Measurements from ENCODE around the gene IQSEC3. TPM values are rescaled to one million over a fixed set of nuclear protein-coding genes. Genes with fewer than 3 reads are reported as not detected.

Gene IQSEC3
- total RNA-seq, 2 experiments from 2014 or later: not detected

DNA sequence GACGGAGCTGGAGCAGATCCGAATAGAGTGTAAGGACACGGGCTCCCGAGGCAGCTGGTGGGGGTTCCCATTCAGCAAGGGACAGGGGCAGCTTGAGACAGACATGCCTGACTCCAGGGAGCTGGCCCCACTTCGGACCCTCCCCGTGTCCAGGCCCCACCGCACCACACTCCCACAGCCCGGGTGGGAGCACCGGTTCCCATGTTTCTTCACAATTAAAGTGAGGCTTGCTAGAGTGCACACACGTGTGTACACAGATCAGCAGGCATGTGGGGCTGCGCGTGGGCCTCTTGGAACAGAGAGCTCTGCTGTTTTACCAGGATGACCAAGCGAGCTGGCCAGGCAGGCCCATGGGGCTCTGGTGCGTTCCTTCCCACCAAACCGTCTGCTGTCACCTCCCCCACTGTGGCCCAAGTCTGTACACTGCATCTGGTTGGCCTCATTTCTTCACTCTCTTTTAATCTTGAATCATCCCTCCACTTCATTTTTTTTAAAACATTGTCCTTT lies 99.3 kb downstream of the IQSEC3 start:
- ChIA-PET POLR2A (no interaction called here), CTCF (no interaction called here)
- intact Hi-C loops (cut with DNase I, micrococcal nuclease): no loop called here
- no peak overlapping the region for H3K27ac Mint-ChIP-seq
- no peaks in the 10 kb centered on the region for H3K9me3 Mint-ChIP-seq (ENCODE audit: low read depth)
- H3K4me3 Mint-ChIP-seq: no peak overlapping the region
- ATAC-seq: no peak
- DNase-seq: no peak
- peaks cover 10% of the 10 kb centered on the region for H3K4me1 Mint-ChIP-seq
- H3K36me3 Mint-ChIP-seq (ENCODE audit: low read depth): no peaks in the 10 kb centered on the region
- no peaks in the 10 kb centered on the region for H3K27me3 Mint-ChIP-seq

DNA sequence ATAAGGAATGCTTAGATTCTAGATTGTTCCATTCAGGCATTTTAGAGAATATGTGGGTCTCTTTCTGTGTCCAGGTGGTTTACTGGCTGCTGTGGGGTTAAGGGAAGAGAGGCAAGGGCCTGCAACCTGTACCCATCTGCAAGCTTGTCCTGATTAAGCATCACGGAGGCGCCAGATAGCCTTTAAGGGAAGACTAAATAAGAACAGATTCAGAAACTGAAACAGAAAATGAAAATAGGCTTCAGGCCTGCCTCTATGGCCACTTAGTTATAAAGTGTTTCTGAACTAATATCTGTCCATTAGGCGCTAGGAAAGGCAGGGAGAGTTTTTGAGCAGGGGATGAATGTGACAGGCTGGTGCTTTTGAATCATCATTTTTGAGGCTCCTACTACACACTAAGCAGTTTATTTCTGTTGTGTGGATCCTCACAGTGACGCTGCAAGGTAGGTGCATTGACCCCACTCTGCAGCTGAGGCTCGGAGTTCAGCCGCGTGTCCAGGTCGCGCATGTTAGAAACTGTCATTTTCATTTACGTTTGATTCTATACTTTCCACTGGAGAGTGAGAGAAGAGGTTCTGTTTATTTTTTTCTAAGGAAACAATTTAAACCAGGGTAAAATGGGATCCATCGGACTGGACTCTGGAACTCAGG lies 100.0 kb downstream of the IQSEC3 start:
- Mint-ChIP-seq H3K4me3 (no peak overlapping the region), H3K36me3 (ENCODE audit: low read depth) (no peaks in the 10 kb centered on the region), H3K27me3 (no peaks in the 10 kb centered on the region), H3K9me3 (ENCODE audit: low read depth) (no peaks in the 10 kb centered on the region), H3K27ac (no peak overlapping the region), H3K4me1 (peaks cover 10% of the 10 kb centered on the region)
- POLR2A ChIA-PET: no interaction called here
- CTCF ChIA-PET: no interaction called here
- no peak for DNase-seq
- intact Hi-C loops (cut with DNase I, micrococcal nuclease): no loop called here
- no peak for ATAC-seq

DNA sequence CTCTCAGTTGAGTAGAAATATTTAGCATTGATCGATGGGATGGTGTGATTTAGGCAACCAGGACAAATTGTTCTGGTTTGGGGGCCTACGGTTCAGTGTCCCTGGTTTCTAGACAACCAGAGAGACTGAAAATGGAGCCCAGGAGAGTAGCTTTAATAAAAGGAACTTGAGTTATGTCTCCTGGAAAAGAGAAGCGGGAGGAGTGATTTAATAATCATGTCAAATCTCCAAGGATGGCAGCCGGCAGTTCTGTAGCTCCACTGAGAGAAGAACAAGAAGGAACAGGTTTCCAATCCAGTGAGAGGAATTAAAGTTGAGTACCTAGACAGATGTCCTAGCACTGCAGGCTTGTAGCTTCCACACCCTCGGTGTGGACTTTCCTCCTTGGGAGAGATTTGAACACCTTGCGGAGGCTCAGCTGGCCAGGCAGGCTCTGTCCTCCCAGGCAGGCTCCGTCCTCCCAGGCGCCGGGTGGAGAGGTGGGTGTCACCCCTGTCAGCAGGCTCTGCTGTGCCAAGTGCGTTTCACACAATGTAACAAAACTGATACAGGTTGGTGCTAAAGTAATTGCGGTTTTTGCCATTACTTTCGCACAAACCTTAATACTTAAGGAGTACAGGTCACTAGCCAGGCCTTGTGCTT lies 101.5 kb downstream of the IQSEC3 start:
- no peak overlapping the region for H3K4me3 Mint-ChIP-seq
- no peaks in the 10 kb centered on the region for H3K36me3 Mint-ChIP-seq (ENCODE audit: low read depth)
- ChIA-PET POLR2A (no interaction called here), CTCF (interaction anchor here (0.6 to 0.7 kb wide), 2 partner anchors 279 to 657 kb away, joined by 3 to 5 read pairs; no protein-coding TSS in a partner anchor)
- peaks cover 4% of the 10 kb centered on the region for H3K27me3 Mint-ChIP-seq
- H3K4me1 Mint-ChIP-seq: peaks cover 10% of the 10 kb centered on the region
- intact Hi-C loops (cut with DNase I, micrococcal nuclease): no loop called here
- DNase-seq (no peak), ATAC-seq (no peak)
- H3K27ac Mint-ChIP-seq: no peak overlapping the region
- H3K9me3 Mint-ChIP-seq (ENCODE audit: low read depth): no peaks in the 10 kb centered on the region

DNA sequence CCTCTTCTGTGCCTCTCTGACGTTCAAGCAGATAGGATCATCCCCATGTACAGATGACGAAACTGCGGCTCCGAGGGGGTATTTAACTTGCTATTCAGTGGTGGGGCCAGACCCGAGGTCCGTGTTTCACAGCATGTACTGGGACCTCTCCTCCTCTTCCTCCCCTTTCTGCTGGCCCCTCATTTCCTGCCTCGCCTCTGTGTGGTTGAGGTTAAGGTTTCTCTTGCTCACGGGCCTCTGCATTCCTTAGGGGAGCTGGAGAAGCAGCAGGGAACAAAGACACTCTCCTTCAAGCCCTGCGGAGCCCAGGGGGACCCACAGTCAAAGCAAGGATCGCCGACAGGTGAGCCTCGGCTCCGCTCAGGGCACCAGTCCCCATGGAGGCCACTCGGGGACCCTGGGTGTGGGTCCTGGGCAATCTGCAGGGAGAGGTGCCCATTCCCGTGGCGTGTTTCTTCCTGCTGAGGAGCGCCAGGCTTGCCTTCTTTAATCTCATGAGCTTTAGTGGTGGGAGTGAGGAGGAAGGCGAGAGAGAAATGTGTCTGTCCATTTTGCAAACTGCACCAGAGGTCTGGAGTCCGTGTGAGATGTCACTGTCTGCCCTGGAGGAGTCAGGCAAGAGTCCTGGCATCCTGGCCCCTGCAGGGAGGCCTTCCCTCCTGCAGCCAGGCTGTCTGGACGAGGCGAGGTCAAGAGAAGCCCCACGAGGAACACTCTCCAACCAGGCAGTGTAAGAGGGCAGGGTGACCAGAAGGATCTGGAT lies 102.4 kb downstream of the IQSEC3 start:
- Mint-ChIP-seq H3K9me3 (ENCODE audit: low read depth) (no peaks in the 10 kb centered on the region), H3K36me3 (ENCODE audit: low read depth) (no peaks in the 10 kb centered on the region), H3K4me3 (no peak overlapping the region), H3K27me3 (peaks cover 4% of the 10 kb centered on the region), H3K27ac (no peak overlapping the region), H3K4me1 (peaks cover 10% of the 10 kb centered on the region)
- intact Hi-C loops (cut with DNase I, micrococcal nuclease): no loop called here
- ChIA-PET POLR2A (no interaction called here), CTCF (interaction anchor here (0.7 kb wide), 1 partner anchor 1981 kb away, joined by 3 read pairs; no protein-coding TSS in a partner anchor)
- ATAC-seq: peak; percentile 39
- DNase-seq: no peak

DNA sequence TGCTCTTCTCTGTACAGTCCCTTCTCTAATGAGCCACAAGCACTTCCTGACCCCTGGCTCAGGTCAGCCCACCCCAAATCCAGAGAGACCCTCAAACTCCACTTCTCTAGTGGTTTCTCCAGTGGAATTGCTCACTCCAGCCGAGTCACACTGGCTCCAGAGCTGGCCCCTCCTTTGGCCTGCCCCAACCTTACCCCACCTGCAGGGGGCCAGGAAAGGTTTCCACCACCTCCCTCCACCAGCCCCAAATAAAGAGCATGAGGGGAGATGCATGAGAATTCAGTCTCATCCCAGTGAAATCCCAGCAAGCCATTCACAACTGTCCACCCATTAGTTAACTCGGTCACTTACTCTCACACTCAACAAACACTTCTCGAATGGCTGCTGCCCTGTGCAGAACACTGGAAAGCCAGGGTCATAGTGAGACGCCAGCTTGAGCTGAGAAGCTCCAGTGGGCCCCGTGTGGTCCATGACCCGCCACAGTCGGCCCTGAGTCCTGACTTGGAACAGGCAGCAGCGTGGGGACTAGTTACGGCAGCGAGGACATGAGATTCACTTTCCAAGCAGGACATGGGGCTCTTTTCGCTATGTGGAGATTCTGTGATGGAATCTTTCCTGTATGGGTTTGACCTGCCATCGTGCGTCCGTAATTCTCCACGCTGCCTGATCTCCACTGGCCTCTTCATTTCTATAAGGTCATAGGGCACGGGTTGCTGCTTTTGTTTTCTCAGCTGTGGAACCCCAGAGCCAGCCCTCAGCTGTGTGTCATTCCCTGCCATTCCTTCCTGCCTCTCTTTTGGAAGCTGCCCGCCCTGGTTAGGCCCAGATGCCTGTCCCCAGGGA lies 103.2 kb downstream of the IQSEC3 start:
- Mint-ChIP-seq H3K36me3 (ENCODE audit: low read depth) (no peaks in the 10 kb centered on the region), H3K27me3 (peaks cover 4% of the 10 kb centered on the region), H3K4me1 (peaks cover 10% of the 10 kb centered on the region), H3K4me3 (no peak overlapping the region), H3K9me3 (ENCODE audit: low read depth) (no peaks in the 10 kb centered on the region), H3K27ac (no peak overlapping the region)
- DNase-seq (no peak), ATAC-seq (peak; percentile 53)
- intact Hi-C loops (cut with DNase I, micrococcal nuclease): no loop called here
- ChIA-PET POLR2A (no interaction called here), CTCF (interaction anchor here (0.7 to 1.0 kb wide), 2 partner anchors 19 to 1980 kb away, joined by 3 to 7 read pairs; no protein-coding TSS in a partner anchor)

DNA sequence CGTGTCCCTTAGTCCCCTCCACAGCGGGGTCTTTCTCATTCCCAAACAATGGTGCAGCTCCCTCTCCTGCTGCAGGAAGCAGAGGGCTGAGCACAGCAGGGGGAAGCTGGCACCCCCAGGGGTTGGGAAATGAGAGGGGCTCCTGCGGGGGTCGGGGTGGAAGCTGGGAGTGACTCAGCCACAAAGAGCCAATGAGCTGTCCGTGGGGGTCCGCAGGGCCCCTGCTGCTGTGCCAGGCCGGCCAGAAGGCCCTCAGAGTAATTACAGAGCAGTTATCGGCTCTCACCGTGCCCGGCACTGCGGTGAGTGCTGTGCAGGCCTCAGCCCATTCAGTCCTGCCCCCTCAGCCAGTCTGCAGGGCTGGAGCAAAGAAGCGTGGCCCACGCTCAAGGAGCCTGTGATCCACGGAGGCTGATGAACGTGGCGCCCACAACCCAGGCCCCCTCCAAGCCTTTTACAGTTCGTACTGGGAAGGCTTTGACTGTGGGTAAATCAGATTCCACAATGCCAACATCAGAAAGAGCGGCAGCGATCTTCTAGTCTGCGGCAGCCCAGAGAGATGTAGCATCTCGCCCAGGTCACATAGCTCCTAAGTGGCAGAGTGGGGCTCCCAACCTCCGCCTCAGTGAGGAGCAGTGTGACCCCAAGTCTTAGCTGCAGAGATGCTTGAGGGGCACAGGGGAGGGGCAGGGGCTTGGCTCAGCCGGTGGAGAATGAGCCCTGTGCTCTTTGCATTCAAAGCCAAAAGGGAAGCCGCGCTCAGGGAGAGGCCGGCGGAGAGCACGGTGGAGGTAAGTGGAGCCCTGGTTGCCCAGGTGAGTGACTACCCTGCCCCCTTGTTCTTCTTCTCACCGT lies 104.0 kb downstream of the IQSEC3 start:
- H3K36me3 Mint-ChIP-seq (ENCODE audit: low read depth): no peaks in the 10 kb centered on the region
- ChIA-PET POLR2A (no interaction called here), CTCF (interaction anchor here (0.5 to 1.0 kb wide), 2 partner anchors 18 to 19 kb away, joined by 3 to 7 read pairs; no protein-coding TSS in a partner anchor)
- H3K27ac Mint-ChIP-seq: no peak overlapping the region
- H3K27me3 Mint-ChIP-seq: peaks cover 4% of the 10 kb centered on the region
- intact Hi-C loops (cut with DNase I, micrococcal nuclease): no loop called here
- H3K9me3 Mint-ChIP-seq (ENCODE audit: low read depth): no peaks in the 10 kb centered on the region
- H3K4me1 Mint-ChIP-seq: peaks cover 10% of the 10 kb centered on the region
- DNase-seq (no peak), ATAC-seq (no peak)
- no peak overlapping the region for H3K4me3 Mint-ChIP-seq

DNA sequence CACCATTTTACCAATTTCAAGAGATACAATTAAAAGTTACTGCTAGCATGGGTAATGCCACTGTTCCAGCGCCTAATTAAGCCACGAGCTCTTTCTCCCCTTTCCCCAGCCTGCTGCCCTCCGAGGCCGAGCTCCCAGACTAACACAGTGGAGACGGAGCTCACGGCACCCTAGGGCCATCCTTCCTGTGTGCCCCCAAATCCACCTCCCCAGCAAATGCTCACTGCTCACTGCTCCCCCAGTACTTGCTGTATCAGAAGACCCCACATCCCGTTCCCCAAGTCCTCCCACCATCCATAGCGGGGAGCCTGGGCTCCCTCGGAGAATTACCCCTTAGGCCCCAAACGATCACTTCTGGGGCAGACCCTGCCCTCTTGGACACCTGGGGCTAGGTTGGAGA lies 104.7 kb downstream of the IQSEC3 start:
- H3K4me3 Mint-ChIP-seq: no peak overlapping the region
- intact Hi-C loops (cut with DNase I, micrococcal nuclease): no loop called here
- ChIA-PET POLR2A (no interaction called here), CTCF (interaction anchor here (0.5 kb wide), 1 partner anchor 18 kb away, joined by 3 read pairs; no protein-coding TSS in a partner anchor)
- DNase-seq: no peak
- peaks cover 10% of the 10 kb centered on the region for H3K4me1 Mint-ChIP-seq
- peaks cover 4% of the 10 kb centered on the region for H3K27me3 Mint-ChIP-seq
- H3K36me3 Mint-ChIP-seq (ENCODE audit: low read depth): no peaks in the 10 kb centered on the region
- ATAC-seq: no peak
- no peak overlapping the region for H3K27ac Mint-ChIP-seq
- H3K9me3 Mint-ChIP-seq (ENCODE audit: low read depth): no peaks in the 10 kb centered on the region

DNA sequence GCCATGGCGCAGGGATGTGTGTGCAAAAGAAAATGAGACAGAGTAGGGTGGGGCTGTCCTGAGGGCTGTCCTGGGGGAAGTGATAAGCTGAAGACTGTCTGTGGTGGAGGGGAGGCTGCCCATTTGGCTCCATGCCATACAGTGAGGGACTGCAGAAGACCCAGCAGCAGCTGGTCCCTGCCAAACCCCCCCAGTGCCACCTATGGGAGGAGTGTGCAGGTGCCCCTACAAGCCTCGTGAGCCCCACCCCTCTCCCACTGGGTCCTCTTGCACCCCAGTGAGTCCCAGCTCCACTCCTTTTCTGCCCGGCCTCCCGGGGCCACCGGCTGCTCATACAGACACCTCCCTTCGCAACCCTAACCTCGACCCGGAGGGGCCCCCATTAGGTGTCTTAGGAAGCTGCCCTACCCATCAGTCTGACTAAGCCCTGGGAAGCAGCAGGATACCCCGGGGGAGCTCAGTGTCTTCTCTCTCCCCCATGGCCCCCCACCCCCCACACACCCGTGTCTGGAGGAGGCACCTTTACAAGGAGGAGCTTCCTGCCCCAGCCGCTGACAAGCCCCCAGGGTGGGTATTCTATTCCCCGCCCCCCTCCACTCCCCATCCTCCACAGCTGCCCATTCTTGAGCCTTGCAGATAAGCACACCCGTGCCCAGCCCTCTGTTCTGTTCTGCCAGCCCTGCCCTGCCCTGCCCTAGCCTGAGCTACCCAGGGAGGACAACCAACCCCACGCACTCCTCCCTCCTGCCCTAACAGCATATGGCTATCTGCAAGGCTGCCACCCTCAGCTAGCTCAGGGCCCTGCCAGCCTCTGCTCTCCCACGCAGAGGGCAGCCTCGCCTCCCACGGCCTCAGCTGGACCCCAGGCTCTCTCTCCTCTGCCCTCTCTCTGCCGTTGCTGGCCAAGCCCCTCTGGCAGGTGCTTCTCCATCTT lies 105.4 kb downstream of the IQSEC3 start:
- POLR2A ChIA-PET: no interaction called here
- CTCF ChIA-PET: interaction anchor here (1.3 kb wide), 1 partner anchor 14 kb away, joined by 3 read pairs; no protein-coding TSS in a partner anchor
- H3K27me3 Mint-ChIP-seq: peaks cover 4% of the 10 kb centered on the region
- no peaks in the 10 kb centered on the region for H3K36me3 Mint-ChIP-seq (ENCODE audit: low read depth)
- peaks cover 10% of the 10 kb centered on the region for H3K4me1 Mint-ChIP-seq
- H3K4me3 Mint-ChIP-seq: no peak overlapping the region
- no peak overlapping the region for H3K27ac Mint-ChIP-seq
- intact Hi-C loops (cut with DNase I, micrococcal nuclease): no loop called here
- ATAC-seq (no peak), DNase-seq (no peak)
- no peaks in the 10 kb centered on the region for H3K9me3 Mint-ChIP-seq (ENCODE audit: low read depth)

DNA sequence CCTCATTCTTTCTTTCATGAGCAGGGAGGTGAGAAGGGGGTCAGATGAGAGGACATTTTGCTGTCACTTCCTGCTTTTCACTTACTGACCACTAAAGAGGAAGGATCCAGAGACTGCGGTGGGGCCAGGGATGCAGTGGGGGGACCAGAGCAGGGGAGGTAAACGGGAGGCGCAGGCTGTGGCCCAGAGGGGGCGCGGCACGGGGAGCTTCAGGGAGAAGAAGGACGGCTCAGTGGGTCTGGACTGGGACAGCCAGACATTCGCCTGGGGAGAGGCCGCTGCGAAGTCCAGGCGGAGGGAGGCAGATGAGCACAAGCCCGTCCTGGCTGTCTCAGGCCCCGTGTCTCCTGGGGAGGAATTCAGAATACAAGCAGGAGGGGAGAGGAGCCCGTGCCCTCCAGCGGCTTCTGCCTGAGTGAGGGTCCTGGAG lies 106.2 kb downstream of the IQSEC3 start:
- Mint-ChIP-seq H3K36me3 (ENCODE audit: low read depth) (no peaks in the 10 kb centered on the region), H3K4me3 (no peak overlapping the region), H3K9me3 (ENCODE audit: low read depth) (no peaks in the 10 kb centered on the region), H3K27ac (no peak overlapping the region), H3K4me1 (peaks cover 10% of the 10 kb centered on the region), H3K27me3 (peaks cover 4% of the 10 kb centered on the region)
- ChIA-PET CTCF (interaction anchor here (1.3 kb wide), 1 partner anchor 13 kb away, joined by 3 read pairs; no protein-coding TSS in a partner anchor), POLR2A (no interaction called here)
- intact Hi-C loops (cut with DNase I, micrococcal nuclease): no loop called here
- DNase-seq: no peak
- ATAC-seq: no peak

DNA sequence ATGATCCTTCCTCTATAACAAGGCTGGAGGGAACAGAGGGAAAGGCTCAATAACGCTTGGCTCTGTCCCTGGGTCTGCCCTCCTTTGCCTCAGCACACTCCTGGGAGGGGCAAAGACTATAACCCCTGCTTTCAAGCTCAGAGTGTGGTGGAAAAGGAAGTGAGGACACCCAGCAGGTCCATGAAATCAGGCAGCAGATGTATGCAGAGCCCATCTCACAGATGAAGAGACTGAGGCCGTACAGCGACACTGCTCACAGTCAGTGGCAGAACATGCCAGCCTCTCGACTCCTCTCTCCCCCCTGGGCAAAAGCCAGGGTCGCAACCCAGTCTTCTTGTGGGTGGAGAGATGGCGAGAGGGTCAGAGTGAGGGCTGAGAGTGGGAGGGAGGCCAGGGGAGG lies 107.6 kb downstream of the IQSEC3 start:
- ATAC-seq (no peak), DNase-seq (no peak)
- Mint-ChIP-seq H3K27ac (no peak overlapping the region), H3K9me3 (ENCODE audit: low read depth) (no peaks in the 10 kb centered on the region), H3K4me3 (no peak overlapping the region), H3K27me3 (peaks cover 7% of the 10 kb centered on the region), H3K36me3 (ENCODE audit: low read depth) (no peaks in the 10 kb centered on the region), H3K4me1 (peaks cover 5% of the 10 kb centered on the region)
- intact Hi-C loops (cut with DNase I, micrococcal nuclease): no loop called here
- ChIA-PET CTCF (interaction anchor here (1.1 kb wide), 1 partner anchor 14 kb away, joined by 4 read pairs; no protein-coding TSS in a partner anchor), POLR2A (no interaction called here)
